Measurements from ENCODE around the gene ECPAS. TPM values are rescaled to one million over a fixed set of nuclear protein-coding genes. Genes with fewer than 3 reads are reported as not detected.
"Not testable (repeated sequence)": the region's sequence is repeated elsewhere in the genome, so short reads cannot be mapped to it uniquely, and the experiment has no call there.

ECPAS gene
- total and polyA plus RNA-seq, 9 donors: 23.5 to 97.6 (median 69.7) TPM

- no peaks in the 10 kb centered on the region for H3K36me3 ChIP-seq
- no peak for TF ChIP-seq POLR2A (IDR thresholded peaks at IDR 0.05)
- intact Hi-C loops (cut with DNase I): no loop called here
- no peak for DNase-seq
- no peak overlapping the region for H3K27ac ChIP-seq
- no peak overlapping the region for H3K4me3 ChIP-seq
- no peaks in the 10 kb centered on the region for H3K27me3 ChIP-seq
- no peaks in the 10 kb centered on the region for H3K4me1 ChIP-seq (ENCODE audit: insufficient read depth)
- no peaks in the 10 kb centered on the region for H3K9me3 ChIP-seq
Observed at GRCh38 chr9:111514967-111515366, 30.8 kb upstream of the ECPAS start.

GRCh38 chr9:111511581-111511980 lies 27.4 kb upstream of the ECPAS start:
- H3K27me3 ChIP-seq; H3K9me3 ChIP-seq; H3K27ac ChIP-seq; H3K4me3 ChIP-seq; H3K36me3 ChIP-seq; intact Hi-C loops (cut with DNase I); H3K4me1 ChIP-seq (ENCODE audit: insufficient read depth); DNase-seq: not testable (repeated sequence)
- WGBS, 3 donors: 80 to 88% (median 80%) methylated on average over 6 of the region's 6 CpGs

DNA sequence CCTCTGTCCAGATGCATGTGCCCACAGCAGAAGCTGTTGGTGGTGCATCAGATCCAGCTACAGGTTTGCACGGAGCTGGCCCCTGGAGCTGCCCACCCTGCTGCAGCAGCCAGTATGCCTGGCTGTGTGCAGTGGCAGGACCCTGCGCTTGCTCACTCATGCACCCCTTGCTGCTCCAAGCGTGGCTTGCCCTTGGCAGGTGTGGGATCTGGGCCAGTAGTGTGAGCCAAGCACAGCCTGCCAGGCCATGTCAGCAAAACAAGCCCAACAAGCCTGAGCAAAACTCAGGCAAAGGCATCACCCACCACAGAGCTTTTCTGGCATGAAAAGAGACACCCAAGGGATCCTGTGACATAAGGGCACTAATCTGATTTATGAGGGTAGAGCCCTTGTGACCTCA lies 18.3 kb upstream of the ECPAS start:
- no peak for DNase-seq
- no peak overlapping the region for H3K4me3 ChIP-seq
- H3K27me3 ChIP-seq: no peaks in the 10 kb centered on the region
- 80 to 86% (median 81%) methylated on average over 3 of the region's 3 CpGs for WGBS, 3 donors
- intact Hi-C loops (cut with DNase I): no loop called here
- H3K4me1 ChIP-seq (ENCODE audit: insufficient read depth): no peaks in the 10 kb centered on the region
- no peak for TF ChIP-seq POLR2A (IDR thresholded peaks at IDR 0.05)
- TF ChIP-seq EP300 (IDR thresholded peaks at IDR 0.05): no peak
- TF ChIP-seq, protein P1, sequence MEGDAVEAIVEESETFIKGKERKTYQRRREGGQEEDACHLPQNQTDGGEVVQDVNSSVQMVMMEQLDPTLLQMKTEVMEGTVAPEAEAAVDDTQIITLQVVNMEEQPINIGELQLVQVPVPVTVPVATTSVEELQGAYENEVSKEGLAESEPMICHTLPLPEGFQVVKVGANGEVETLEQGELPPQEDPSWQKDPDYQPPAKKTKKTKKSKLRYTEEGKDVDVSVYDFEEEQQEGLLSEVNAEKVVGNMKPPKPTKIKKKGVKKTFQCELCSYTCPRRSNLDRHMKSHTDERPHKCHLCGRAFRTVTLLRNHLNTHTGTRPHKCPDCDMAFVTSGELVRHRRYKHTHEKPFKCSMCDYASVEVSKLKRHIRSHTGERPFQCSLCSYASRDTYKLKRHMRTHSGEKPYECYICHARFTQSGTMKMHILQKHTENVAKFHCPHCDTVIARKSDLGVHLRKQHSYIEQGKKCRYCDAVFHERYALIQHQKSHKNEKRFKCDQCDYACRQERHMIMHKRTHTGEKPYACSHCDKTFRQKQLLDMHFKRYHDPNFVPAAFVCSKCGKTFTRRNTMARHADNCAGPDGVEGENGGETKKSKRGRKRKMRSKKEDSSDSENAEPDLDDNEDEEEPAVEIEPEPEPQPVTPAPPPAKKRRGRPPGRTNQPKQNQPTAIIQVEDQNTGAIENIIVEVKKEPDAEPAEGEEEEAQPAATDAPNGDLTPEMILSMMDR (IDR thresholded peaks at IDR 0.05): no peak
- no peak overlapping the region for H3K27ac ChIP-seq
- H3K9me3 ChIP-seq: no peaks in the 10 kb centered on the region
- H3K36me3 ChIP-seq: no peaks in the 10 kb centered on the region

DNA sequence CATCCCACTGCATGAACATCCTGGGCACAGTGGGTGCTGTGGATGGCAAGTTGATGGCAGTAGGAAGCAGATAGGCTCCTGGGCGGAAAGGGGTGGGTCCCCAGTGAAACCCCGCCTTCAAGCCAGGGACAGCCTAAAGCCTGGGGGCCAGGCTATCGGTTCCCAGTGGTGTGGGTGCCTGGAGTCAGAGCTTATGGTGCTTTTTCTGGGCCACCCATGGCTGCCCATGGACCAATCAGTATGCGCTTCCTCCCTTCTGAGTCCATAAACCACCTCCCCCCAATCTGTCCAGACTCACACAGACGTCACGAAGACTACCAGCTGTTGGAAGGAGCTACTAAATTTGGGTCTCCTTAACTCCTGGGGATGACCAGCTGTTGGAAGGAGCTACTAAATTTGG lies 17.5 kb upstream of the ECPAS start:
- no peaks in the 10 kb centered on the region for H3K4me1 ChIP-seq (ENCODE audit: insufficient read depth)
- WGBS, 3 donors: 63 to 71% (median 71%) methylated on average over 6 of the region's 6 CpGs
- TF ChIP-seq EP300 (IDR thresholded peaks at IDR 0.05): no peak
- TF ChIP-seq POLR2A (IDR thresholded peaks at IDR 0.05): no peak
- TF ChIP-seq, protein P1 (IDR thresholded peaks at IDR 0.05): no peak
- no peak for DNase-seq
- no peaks in the 10 kb centered on the region for H3K9me3 ChIP-seq
- no peaks in the 10 kb centered on the region for H3K36me3 ChIP-seq
- no peak overlapping the region for H3K27ac ChIP-seq
- no peaks in the 10 kb centered on the region for H3K27me3 ChIP-seq
- H3K4me3 ChIP-seq: no peak overlapping the region
- intact Hi-C loops (cut with DNase I): no loop called here

- Histone ChIP-seq H3K27me3 (no peaks in the 10 kb centered on the region), H3K4me1 (ENCODE audit: insufficient read depth) (no peaks in the 10 kb centered on the region), H3K9me3 (no peaks in the 10 kb centered on the region), H3K36me3 (no peaks in the 10 kb centered on the region), H3K4me3 (no peak overlapping the region), H3K27ac (no peak overlapping the region)
- no peak for DNase-seq
- intact Hi-C loops (cut with DNase I): no loop called here
- WGBS, 3 donors: 92 to 93% (median 92%) methylated on average over 16 of the region's 16 CpGs
- TF ChIP-seq, protein P1 (IDR thresholded peaks at IDR 0.05): no peak
- TF ChIP-seq EP300 (IDR thresholded peaks at IDR 0.05) (no peak), POLR2A (IDR thresholded peaks at IDR 0.05) (no peak)
Observed at GRCh38 chr9:111501005-111501562, 16.9 kb upstream of the ECPAS start.

- intact Hi-C loops (cut with DNase I); H3K4me1 ChIP-seq (ENCODE audit: insufficient read depth); H3K27me3 ChIP-seq; H3K27ac ChIP-seq; DNase-seq; H3K36me3 ChIP-seq; H3K4me3 ChIP-seq; H3K9me3 ChIP-seq: not testable (repeated sequence)
- WGBS, 3 donors: 87 to 92% (median 91%) methylated on average over 2 of the region's 2 CpGs
Observed at GRCh38 chr9:111497196-111497595, 13.0 kb upstream of the ECPAS start.

Measured in ovary (tissue), 9 donors.